ENCODE data around the gene TP53BP1.
"Not testable (repeated sequence)": the region's sequence is repeated elsewhere in the genome, so short reads cannot be mapped to it uniquely, and the experiment has no call there.

The TP53BP1 gene

DNA sequence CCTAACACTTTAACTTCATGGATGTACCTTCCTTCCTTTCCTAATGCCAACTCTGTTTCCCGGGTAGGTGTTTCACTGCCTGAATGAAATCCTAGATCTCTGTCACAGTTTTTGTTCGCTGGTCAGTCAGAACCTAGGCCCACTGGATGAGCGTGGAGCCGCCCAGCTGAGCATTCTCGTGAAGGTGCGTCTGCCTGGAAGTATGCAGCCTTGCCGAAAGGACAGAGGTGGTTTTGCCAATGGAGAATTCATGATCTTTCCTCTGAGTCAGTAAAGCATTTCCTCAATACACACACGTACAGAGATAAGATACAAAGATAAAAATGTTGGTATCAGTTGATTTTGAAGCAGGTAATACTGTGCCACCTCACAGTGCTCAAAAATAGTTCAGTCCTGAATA, 89.3 kb downstream of the TP53BP1 start:
- no peak for TF ChIP-seq EZH2 (IDR thresholded peaks at IDR 0.05; ENCODE audit: borderline replicate concordance, low read length)

GRCh38 chr15:43402255-43402654, 90.7 kb downstream of the TP53BP1 start:
- Histone ChIP-seq H3K27ac (ENCODE audit: low read depth, low read length, poor library complexity, severe bottlenecking) (no peak overlapping the region), H3K9ac (ENCODE audit: low read length) (no peak overlapping the region), H3K9me3 (ENCODE audit: low read length) (no peaks in the 10 kb centered on the region), H3K79me2 (ENCODE audit: insufficient read depth, low read length) (no peaks in the 10 kb centered on the region), H3K4me2 (ENCODE audit: low read length) (no peak overlapping the region), H3F3A (ENCODE audit: insufficient read depth, low read length) (no peaks in the 10 kb centered on the region), H3K27me3 (ENCODE audit: insufficient read depth, low read length) (no peaks in the 10 kb centered on the region), H3K9me2 (ENCODE audit: low read depth, low read length) (no peaks in the 10 kb centered on the region), H2AFZ (ENCODE audit: low read length) (no peak overlapping the region), H3K4me1 (ENCODE audit: insufficient read depth, low read length, severe bottlenecking) (no peaks in the 10 kb centered on the region), H3K4me3 (ENCODE audit: low read depth, low read length, poor library complexity, severe bottlenecking) (no peak overlapping the region), H4K20me1 (ENCODE audit: insufficient read depth, low read length) (no peaks in the 10 kb centered on the region), H3K36me3 (ENCODE audit: insufficient read depth, low read length) (peaks cover 98% of the 10 kb centered on the region)
- TF ChIP-seq CTCF (IDR thresholded peaks at IDR 0.05; ENCODE audit: low read length): no peak
- no peak for TF ChIP-seq EZH2 (IDR thresholded peaks at IDR 0.05; ENCODE audit: borderline replicate concordance, low read length)

More for the DNA sequence above, 89.3 kb downstream of the TP53BP1 start:
- H3K79me2 ChIP-seq (ENCODE audit: insufficient read depth, low read length): no peaks in the 10 kb centered on the region
- no peaks in the 10 kb centered on the region for H3K9me3 ChIP-seq (ENCODE audit: low read length)
- no peaks in the 10 kb centered on the region for H4K20me1 ChIP-seq (ENCODE audit: insufficient read depth, low read length)
- H3K27ac ChIP-seq (ENCODE audit: low read depth, low read length, poor library complexity, severe bottlenecking): no peak overlapping the region
- no peaks in the 10 kb centered on the region for H3F3A ChIP-seq (ENCODE audit: insufficient read depth, low read length)
- H3K27me3 ChIP-seq (ENCODE audit: insufficient read depth, low read length): no peaks in the 10 kb centered on the region
- no peaks in the 10 kb centered on the region for H3K4me1 ChIP-seq (ENCODE audit: insufficient read depth, low read length, severe bottlenecking)
- no peaks in the 10 kb centered on the region for H3K9me2 ChIP-seq (ENCODE audit: low read depth, low read length)
- H3K4me2 ChIP-seq (ENCODE audit: low read length): no peak overlapping the region
- no peak overlapping the region for H2AFZ ChIP-seq (ENCODE audit: low read length)
- no peak overlapping the region for H3K4me3 ChIP-seq (ENCODE audit: low read depth, low read length, poor library complexity, severe bottlenecking)
- H3K36me3 ChIP-seq (ENCODE audit: insufficient read depth, low read length): peaks cover 98% of the 10 kb centered on the region
- no peak overlapping the region for H3K9ac ChIP-seq (ENCODE audit: low read length)

DNA sequence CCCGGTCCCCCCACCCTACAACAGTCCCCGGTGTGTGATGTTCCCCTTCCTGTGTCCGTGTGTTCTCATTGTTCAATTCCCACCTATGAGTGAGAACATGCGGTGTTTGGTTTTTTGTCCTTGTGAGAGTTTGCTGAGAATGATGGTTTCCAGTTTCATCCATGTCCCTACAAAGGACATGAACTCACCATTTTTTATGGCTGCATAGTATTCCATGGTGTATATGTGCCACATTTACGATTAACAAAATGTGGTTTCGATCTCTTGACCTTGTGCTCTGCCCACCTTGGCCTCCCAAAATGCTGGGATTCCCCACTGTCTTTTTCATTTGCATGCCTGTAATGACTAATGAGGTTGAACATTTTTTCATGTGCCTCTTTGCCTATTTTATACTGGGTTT, 99.4 kb downstream of the TP53BP1 start:
- H3K27ac ChIP-seq (ENCODE audit: low read depth, low read length, poor library complexity, severe bottlenecking); H3F3A ChIP-seq (ENCODE audit: insufficient read depth, low read length); H3K27me3 ChIP-seq (ENCODE audit: insufficient read depth, low read length); H3K4me1 ChIP-seq (ENCODE audit: insufficient read depth, low read length, severe bottlenecking); H2AFZ ChIP-seq (ENCODE audit: low read length); H3K9me3 ChIP-seq (ENCODE audit: low read length); H3K4me3 ChIP-seq (ENCODE audit: low read depth, low read length, poor library complexity, severe bottlenecking); H3K4me2 ChIP-seq (ENCODE audit: low read length); H3K9me2 ChIP-seq (ENCODE audit: low read depth, low read length); H4K20me1 ChIP-seq (ENCODE audit: insufficient read depth, low read length); H3K79me2 ChIP-seq (ENCODE audit: insufficient read depth, low read length); H3K9ac ChIP-seq (ENCODE audit: low read length): not testable (repeated sequence)
- peaks cover 75% of the 10 kb centered on the region for H3K36me3 ChIP-seq (ENCODE audit: insufficient read depth, low read length)

DNA sequence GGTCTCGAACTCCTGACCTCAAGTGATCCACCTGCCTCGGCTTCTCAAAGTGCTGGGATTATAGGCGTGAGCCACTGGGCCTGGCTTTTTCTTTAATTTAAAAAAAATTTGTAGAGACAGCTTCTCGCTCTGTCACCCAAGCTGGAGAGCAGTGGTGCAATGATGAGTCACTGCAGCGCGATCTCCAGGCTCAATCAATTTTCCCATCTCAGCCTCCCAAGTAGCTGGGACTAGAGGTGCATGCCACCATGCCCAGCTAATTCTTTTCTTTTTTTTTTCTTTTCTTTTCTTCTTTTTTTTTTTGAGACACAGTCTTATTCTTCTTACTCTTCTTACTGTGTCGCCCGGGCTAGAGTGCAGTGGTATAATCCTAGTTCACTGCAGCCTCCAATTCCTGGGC, 102.2 kb downstream of the TP53BP1 start:
- Histone ChIP-seq H2AFZ (ENCODE audit: low read length) (no peak overlapping the region), H3K27ac (ENCODE audit: low read depth, low read length, poor library complexity, severe bottlenecking) (no peak overlapping the region), H3K4me2 (ENCODE audit: low read length) (no peak overlapping the region), H3F3A (ENCODE audit: insufficient read depth, low read length) (no peaks in the 10 kb centered on the region), H3K27me3 (ENCODE audit: insufficient read depth, low read length) (no peaks in the 10 kb centered on the region), H3K79me2 (ENCODE audit: insufficient read depth, low read length) (no peaks in the 10 kb centered on the region), H3K4me3 (ENCODE audit: low read depth, low read length, poor library complexity, severe bottlenecking) (no peak overlapping the region), H3K4me1 (ENCODE audit: insufficient read depth, low read length, severe bottlenecking) (no peaks in the 10 kb centered on the region), H3K9me3 (ENCODE audit: low read length) (no peaks in the 10 kb centered on the region), H4K20me1 (ENCODE audit: insufficient read depth, low read length) (no peaks in the 10 kb centered on the region), H3K9ac (ENCODE audit: low read length) (no peak overlapping the region), H3K36me3 (ENCODE audit: insufficient read depth, low read length) (peaks cover 71% of the 10 kb centered on the region), H3K9me2 (ENCODE audit: low read depth, low read length) (no peaks in the 10 kb centered on the region)
- TF ChIP-seq EZH2 (IDR thresholded peaks at IDR 0.05; ENCODE audit: borderline replicate concordance, low read length): no peak
- no peak for TF ChIP-seq CTCF (IDR thresholded peaks at IDR 0.05; ENCODE audit: low read length)

All from OCI-LY1 (cell line).